OCI-LY1 (cell line): ENCODE results near the gene ADCY7.

Source experiments
- H2AFZ ChIP-seq: fragments of 200-600 bp; sonication (generic), shearing (Covaris generic); 2 replicates; pipeline ENCODE4 v1.6.0; 2014; ENCODE audit warnings: antibody characterized with exemption, mild to moderate bottlenecking, low read length
- H3F3A ChIP-seq: fragments of 200-600 bp; sonication (generic), shearing (Covaris generic); 2 replicates; pipeline ENCODE4 v1.6.0; 2014; ENCODE audit warnings: mild to moderate bottlenecking, antibody characterized with exemption, low read length, moderate library complexity; ENCODE audit not compliant: insufficient read depth
- H3K27ac ChIP-seq: fragments of 200-600 bp; sonication (generic); 2 replicates; pipeline ENCODE4 v1.5.1; 2014; ENCODE audit warnings: low read length, mixed run types, mild to moderate bottlenecking, low read depth; ENCODE audit not compliant: poor library complexity, severe bottlenecking
- H3K27me3 ChIP-seq: fragments of 200-600 bp; sonication (generic); 2 replicates; pipeline ENCODE4 v1.6.0; 2014; ENCODE audit warnings: antibody characterized with exemption, mild to moderate bottlenecking, low read length, moderate library complexity; ENCODE audit not compliant: insufficient read depth
- H3K36me3 ChIP-seq: fragments of 200-600 bp; sonication (generic); 2 replicates; pipeline ENCODE4 v1.6.1; 2014; ENCODE audit warnings: mild to moderate bottlenecking, antibody characterized with exemption, low read length, moderate library complexity, mixed read lengths; ENCODE audit not compliant: insufficient read depth
- H3K4me1 ChIP-seq: fragments of 200-600 bp; sonication (generic); 2 replicates; pipeline ENCODE4 v1.5.1; 2014; ENCODE audit warnings: mild to moderate bottlenecking, low read length, moderate library complexity; ENCODE audit not compliant: insufficient read depth, severe bottlenecking
- H3K4me2 ChIP-seq: fragments of 200-600 bp; sonication (generic), shearing (Covaris generic); 2 replicates; pipeline ENCODE4 v1.6.1; 2014; ENCODE audit warnings: low read length
- H3K4me3 ChIP-seq: fragments of 200-600 bp; sonication (generic); 2 replicates; pipeline ENCODE4 v1.5.1; 2014; ENCODE audit warnings: low read length, low read depth, mild to moderate bottlenecking, mixed read lengths; ENCODE audit not compliant: poor library complexity, severe bottlenecking
- H3K79me2 ChIP-seq: fragments of 200-600 bp; shearing (Covaris generic); 2 replicates; pipeline ENCODE4 v1.6.1; 2016; ENCODE audit warnings: mixed run types, low read length, mixed read lengths; ENCODE audit not compliant: insufficient read depth
- H3K9ac ChIP-seq: fragments of 200-600 bp; sonication (generic), shearing (Covaris generic); 2 replicates; pipeline ENCODE4 v1.6.1; 2014; ENCODE audit warnings: mild to moderate bottlenecking, low read length, mixed read lengths
- H3K9me2 ChIP-seq: fragments of 200-600 bp; sonication (generic), shearing (Covaris generic); 2 replicates; pipeline ENCODE4 v1.6.1; 2014; ENCODE audit warnings: low read depth, mild to moderate bottlenecking, low read length, mixed read lengths
- H3K9me3 ChIP-seq: fragments of 200-600 bp; shearing (Covaris generic); 2 replicates; pipeline ENCODE4 v1.6.1; 2014; ENCODE audit warnings: low read length, mixed read lengths
- H4K20me1 ChIP-seq: fragments of 200-600 bp; sonication (generic), shearing (Covaris generic); 2 replicates; pipeline ENCODE4 v1.6.0; 2016; ENCODE audit warnings: mild to moderate bottlenecking, low read length; ENCODE audit not compliant: insufficient read depth
- CTCF ChIP-seq: fragments of 200-600 bp; sonication (generic), shearing (Covaris generic); IDR thresholded peaks from 2 replicates; pipeline ENCODE4 v1.5.1; 2017; ENCODE audit warnings: mild to moderate bottlenecking, antibody characterized with exemption, low read length, moderate library complexity, mixed read lengths
- EZH2 ChIP-seq: fragments of 200-600 bp; sonication (generic), shearing (Covaris generic); IDR thresholded peaks from 2 replicates; pipeline ENCODE4 v1.8.0; 2017; ENCODE audit warnings: borderline replicate concordance, mixed run types, mild to moderate bottlenecking, antibody characterized with exemption, low read length, moderate library complexity, mixed read lengths

The ADCY7 gene

GRCh38 chr16:50311891-50312501 is 45.6 kb downstream of the ADCY7 start:
- no peaks in the 10 kb centered on the region for H4K20me1 ChIP-seq
- H3K27me3 ChIP-seq: no peaks in the 10 kb centered on the region
- peaks cover 51% of the 10 kb centered on the region for H3K36me3 ChIP-seq
- no peak overlapping the region for H2AFZ ChIP-seq
- H3F3A ChIP-seq: no peaks in the 10 kb centered on the region
- H3K27ac ChIP-seq: no peak overlapping the region
- no peak overlapping the region for H3K4me2 ChIP-seq
- no peak overlapping the region for H3K9ac ChIP-seq
- H3K9me3 ChIP-seq: no peaks in the 10 kb centered on the region
- H3K9me2 ChIP-seq: no peaks in the 10 kb centered on the region
- no peaks in the 10 kb centered on the region for H3K79me2 ChIP-seq
- TF ChIP-seq EZH2 (no peak), CTCF (no peak)
- no peaks in the 10 kb centered on the region for H3K4me1 ChIP-seq
- no peak overlapping the region for H3K4me3 ChIP-seq

GRCh38 chr16:50313596-50314478 is 47.5 kb downstream of the ADCY7 start:
- no peak for TF ChIP-seq CTCF
- no peak for TF ChIP-seq EZH2

GRCh38 chr16:50314665-50315064 is 48.3 kb downstream of the ADCY7 start:
- Histone ChIP-seq H3K4me3 (no peak overlapping the region), H3K36me3 (peaks cover 78% of the 10 kb centered on the region), H3K79me2 (no peaks in the 10 kb centered on the region), H3F3A (no peaks in the 10 kb centered on the region), H3K4me1 (no peaks in the 10 kb centered on the region), H2AFZ (no peak overlapping the region), H3K27ac (no peak overlapping the region), H3K9me3 (no peaks in the 10 kb centered on the region), H3K9ac (no peak overlapping the region), H4K20me1 (no peaks in the 10 kb centered on the region), H3K4me2 (no peak overlapping the region), H3K27me3 (no peaks in the 10 kb centered on the region), H3K9me2 (no peaks in the 10 kb centered on the region)
- no peak for TF ChIP-seq CTCF
- no peak for TF ChIP-seq EZH2

More at GRCh38 chr16:50313596-50314478, 47.5 kb downstream of the ADCY7 start:
- H3K9me2 ChIP-seq: no peaks in the 10 kb centered on the region
- H4K20me1 ChIP-seq: no peaks in the 10 kb centered on the region
- no peak overlapping the region for H2AFZ ChIP-seq
- peaks cover 69% of the 10 kb centered on the region for H3K36me3 ChIP-seq
- H3K9me3 ChIP-seq: no peaks in the 10 kb centered on the region
- no peak overlapping the region for H3K27ac ChIP-seq
- no peaks in the 10 kb centered on the region for H3K79me2 ChIP-seq
- no peaks in the 10 kb centered on the region for H3K27me3 ChIP-seq
- H3F3A ChIP-seq: no peaks in the 10 kb centered on the region
- H3K4me2 ChIP-seq: no peak overlapping the region
- no peak overlapping the region for H3K9ac ChIP-seq
- no peak overlapping the region for H3K4me3 ChIP-seq
- no peaks in the 10 kb centered on the region for H3K4me1 ChIP-seq
